Type B pancreatic cell (in vitro differentiated cells): ENCODE data around the gene SRPK1. TPM values are rescaled to one million over a fixed set of nuclear protein-coding genes. Genes with fewer than 3 reads are reported as not detected.

ENCODE experiments used
- DNase-seq: peaks from one replicate; pipeline ENCODE4 v3.0.0; 2021; ENCODE audit warnings: mixed read lengths; ENCODE audit not compliant: unreplicated experiment; ENCODE audit errors: extremely low spot score
- H3K27ac Mint-ChIP-seq: 2 replicates; pipeline ENCODE4 v1.8.0; 2021; ENCODE audit warnings: mild to moderate bottlenecking, mixed read lengths
- H3K27me3 Mint-ChIP-seq: 2 replicates; pipeline ENCODE4 v1.8.0; 2021; ENCODE audit warnings: mixed read lengths
- H3K36me3 Mint-ChIP-seq: 2 replicates; pipeline ENCODE4 v1.8.0; 2021; ENCODE audit warnings: mixed read lengths
- H3K4me1 Mint-ChIP-seq: one replicate; pipeline ENCODE4 v1.8.0; 2021; ENCODE audit warnings: mixed read lengths; ENCODE audit not compliant: unreplicated experiment
- H3K4me3 Mint-ChIP-seq: 2 replicates; pipeline ENCODE4 v1.8.0; 2021; ENCODE audit warnings: mild to moderate bottlenecking, mixed read lengths
- H3K9me3 Mint-ChIP-seq: 2 replicates; pipeline ENCODE4 v1.8.0; 2021; ENCODE audit warnings: mixed read lengths
- total RNA-seq: library from RNA; stranded (reverse); gene quantifications from 2 replicates; pipeline ENCODE4 v1.2.1, GENCODE V29; 2021; ENCODE audit warnings: low replicate concordance
- TF ChIP-seq, protein P1 (sequence below): fragments of 200-600 bp; sonication (generic); conservative IDR thresholded peaks from 2 replicates; pipeline ENCODE4 v1.5.0; 2021; ENCODE audit warnings: antibody characterized with exemption, mild to moderate bottlenecking

Gene SRPK1
- total RNA-seq, 1 donor from 2014 or later = 73.8 TPM

DNA sequence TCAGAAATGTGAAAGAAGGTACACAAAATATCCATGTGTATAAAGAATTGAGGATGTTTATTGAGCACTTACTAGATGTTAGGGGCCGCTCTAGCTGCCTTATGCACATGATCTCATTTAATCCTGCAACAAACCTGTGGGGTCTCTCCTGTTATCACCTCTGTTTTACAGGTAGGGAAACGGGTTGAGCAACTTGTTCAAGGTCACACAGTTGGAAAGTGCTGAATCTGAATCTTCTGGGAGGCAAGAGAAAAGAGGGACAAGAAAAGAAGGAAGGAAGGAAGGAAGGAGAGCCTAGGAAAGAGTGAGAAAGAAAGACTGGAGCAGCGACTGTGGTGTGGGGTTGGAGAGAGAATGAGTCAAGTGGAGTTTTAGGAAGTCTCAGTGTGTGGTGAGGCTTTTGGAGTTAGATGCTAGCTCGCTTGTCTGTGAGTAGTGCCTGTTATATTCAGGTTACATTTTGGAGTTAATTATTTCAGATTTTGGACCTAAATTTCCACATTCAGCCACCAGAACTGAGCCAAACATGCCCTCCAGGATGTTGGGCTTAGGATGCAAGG lies 132.4 kb downstream of the SRPK1 start:
- Mint-ChIP-seq H3K36me3 (no peaks in the 10 kb centered on the region), H3K27me3 (peaks cover 40% of the 10 kb centered on the region)

GRCh38 chr6:35787266-35788218 lies 133.4 kb downstream of the SRPK1 start:
- H3K36me3 Mint-ChIP-seq = no peaks in the 10 kb centered on the region
- peaks cover 33% of the 10 kb centered on the region for H3K27me3 Mint-ChIP-seq
- TF ChIP-seq, protein P1, sequence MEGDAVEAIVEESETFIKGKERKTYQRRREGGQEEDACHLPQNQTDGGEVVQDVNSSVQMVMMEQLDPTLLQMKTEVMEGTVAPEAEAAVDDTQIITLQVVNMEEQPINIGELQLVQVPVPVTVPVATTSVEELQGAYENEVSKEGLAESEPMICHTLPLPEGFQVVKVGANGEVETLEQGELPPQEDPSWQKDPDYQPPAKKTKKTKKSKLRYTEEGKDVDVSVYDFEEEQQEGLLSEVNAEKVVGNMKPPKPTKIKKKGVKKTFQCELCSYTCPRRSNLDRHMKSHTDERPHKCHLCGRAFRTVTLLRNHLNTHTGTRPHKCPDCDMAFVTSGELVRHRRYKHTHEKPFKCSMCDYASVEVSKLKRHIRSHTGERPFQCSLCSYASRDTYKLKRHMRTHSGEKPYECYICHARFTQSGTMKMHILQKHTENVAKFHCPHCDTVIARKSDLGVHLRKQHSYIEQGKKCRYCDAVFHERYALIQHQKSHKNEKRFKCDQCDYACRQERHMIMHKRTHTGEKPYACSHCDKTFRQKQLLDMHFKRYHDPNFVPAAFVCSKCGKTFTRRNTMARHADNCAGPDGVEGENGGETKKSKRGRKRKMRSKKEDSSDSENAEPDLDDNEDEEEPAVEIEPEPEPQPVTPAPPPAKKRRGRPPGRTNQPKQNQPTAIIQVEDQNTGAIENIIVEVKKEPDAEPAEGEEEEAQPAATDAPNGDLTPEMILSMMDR = no peak
- H3K4me1 Mint-ChIP-seq = no peaks in the 10 kb centered on the region
- no peak overlapping the region for H3K4me3 Mint-ChIP-seq
- no peak for DNase-seq
- no peak overlapping the region for H3K27ac Mint-ChIP-seq
- no peaks in the 10 kb centered on the region for H3K9me3 Mint-ChIP-seq

More for the DNA sequence above, 132.4 kb downstream of the SRPK1 start:
- Mint-ChIP-seq H3K27ac (no peak overlapping the region), H3K4me1 (no peaks in the 10 kb centered on the region), H3K9me3 (no peaks in the 10 kb centered on the region), H3K4me3 (no peak overlapping the region)
- TF ChIP-seq, protein P1 = no peak
- DNase-seq = no peak

- Mint-ChIP-seq H3K36me3 (no peaks in the 10 kb centered on the region), H3K4me3 (no peak overlapping the region), H3K9me3 (no peaks in the 10 kb centered on the region), H3K27me3 (peaks cover 33% of the 10 kb centered on the region), H3K4me1 (no peaks in the 10 kb centered on the region), H3K27ac (no peak overlapping the region)
- DNase-seq = peak; percentile 73
- TF ChIP-seq, protein P1 = no peak
These were observed 134.1 kb downstream of the SRPK1 start for GRCh38 chr6:35786810-35787209.

- TF ChIP-seq, protein P1 = no peak
- peaks cover 33% of the 10 kb centered on the region for H3K27me3 Mint-ChIP-seq
- no peaks in the 10 kb centered on the region for H3K4me1 Mint-ChIP-seq
- no peaks in the 10 kb centered on the region for H3K36me3 Mint-ChIP-seq
- no peak overlapping the region for H3K27ac Mint-ChIP-seq
- no peak overlapping the region for H3K4me3 Mint-ChIP-seq
- H3K9me3 Mint-ChIP-seq = no peaks in the 10 kb centered on the region
- no peak for DNase-seq
These were observed 134.6 kb downstream of the SRPK1 start for GRCh38 chr6:35786272-35786671.

GRCh38 chr6:35784200-35784599 lies 136.7 kb downstream of the SRPK1 start:
- no peak for DNase-seq
- H3K4me1 Mint-ChIP-seq = no peaks in the 10 kb centered on the region
- no peaks in the 10 kb centered on the region for H3K9me3 Mint-ChIP-seq
- no peak overlapping the region for H3K27ac Mint-ChIP-seq
- H3K36me3 Mint-ChIP-seq = no peaks in the 10 kb centered on the region
- TF ChIP-seq, protein P1 = no peak
- H3K4me3 Mint-ChIP-seq = no peak overlapping the region
- peaks cover 33% of the 10 kb centered on the region for H3K27me3 Mint-ChIP-seq

Other genes with a start within 250 kb of the SRPK1 start
- 2.0 and 12.5 TPM in 2 replicates for gene FKBP5, start 232.2 kb downstream of the SRPK1 start, total RNA-seq
- gene ARMC12, start 184.1 kb downstream of the SRPK1 start, total RNA-seq = 0.26 and 1.8 TPM in 2 replicates
- not detected in 2 replicates for gene CLPSL2, start 144.5 kb downstream of the SRPK1 start, total RNA-seq
- gene CLPSL1, start 140.1 kb downstream of the SRPK1 start, total RNA-seq = not detected in 2 replicates
- gene CLPS, start 123.8 kb downstream of the SRPK1 start, total RNA-seq = 1.8 TPM in 1 of 2 replicates, not detected in the other
- gene LHFPL5, start 115.7 kb downstream of the SRPK1 start, total RNA-seq = not detected in 2 replicates
- 0.19 TPM in 1 of 2 replicates, not detected in the other for gene SLC26A8, start 103.5 kb upstream of the SRPK1 start, total RNA-seq
- 40.1 and 52.1 TPM in 2 replicates for gene MAPK14, start 106.7 kb upstream of the SRPK1 start, total RNA-seq
- gene MAPK13, start 209.4 kb upstream of the SRPK1 start, total RNA-seq = 29.4 and 67.6 TPM in 2 replicates